GM21526 (cell line): ENCODE measurements around the gene CACNG4.

Experiments used
- ATAC-seq: cut with Tn5 transposase; IDR thresholded peaks from one replicate; pipeline ENCODE4 v1.9.1; 2021; ENCODE audit warnings: moderate library complexity; ENCODE audit not compliant: unreplicated experiment, low FRiP score

Gene CACNG4

GRCh38 chr17:66963909-66964771 lies at the start of gene CACNG4:
Gene CACNG4, plus strand, starts transcription at chr17:66964707. Its CDS starts 205 bp downstream, at chr17:66964912.
- ATAC-seq: no peak

GRCh38 chr17:66915204-66915611 lies 49.3 kb upstream of the CACNG4 start:
- ATAC-seq: no peak

- ATAC-seq: no peak
Observed at GRCh38 chr17:66915792-66916191, 48.7 kb upstream of the CACNG4 start.

- ATAC-seq: no peak
Observed at GRCh38 chr17:66916946-66917345, 47.6 kb upstream of the CACNG4 start.

- ATAC-seq: no peak
Observed at GRCh38 chr17:66918896-66919295, 45.6 kb upstream of the CACNG4 start.

GRCh38 chr17:66920435-66920834 lies 44.1 kb upstream of the CACNG4 start:
- ATAC-seq: no peak

GRCh38 chr17:66920950-66921349 lies 43.6 kb upstream of the CACNG4 start:
- ATAC-seq: no peak

GRCh38 chr17:66923886-66924285 lies 40.6 kb upstream of the CACNG4 start:
- no peak for ATAC-seq

- ATAC-seq: no peak
Observed at GRCh38 chr17:66925811-66926500, 38.6 kb upstream of the CACNG4 start.

GRCh38 chr17:66928949-66929348 lies 35.6 kb upstream of the CACNG4 start:
- no peak for ATAC-seq

GRCh38 chr17:66929591-66929990 lies 34.9 kb upstream of the CACNG4 start:
- ATAC-seq: no peak

GRCh38 chr17:66930933-66931332 lies 33.6 kb upstream of the CACNG4 start:
- ATAC-seq: no peak

- ATAC-seq: no peak
Observed at GRCh38 chr17:66932311-66932710, 32.2 kb upstream of the CACNG4 start.

- no peak for ATAC-seq
Observed at GRCh38 chr17:66934040-66934439, 30.5 kb upstream of the CACNG4 start.

- ATAC-seq: no peak
Observed at GRCh38 chr17:66935717-66936116, 28.8 kb upstream of the CACNG4 start.

GRCh38 chr17:66938656-66939055 lies 25.9 kb upstream of the CACNG4 start:
- ATAC-seq: no peak

GRCh38 chr17:66939461-66940114 lies 24.9 kb upstream of the CACNG4 start:
- no peak for ATAC-seq

- ATAC-seq: no peak
Observed at GRCh38 chr17:66941249-66941648, 23.3 kb upstream of the CACNG4 start.

- ATAC-seq: no peak
Observed at GRCh38 chr17:66941773-66942450, 22.6 kb upstream of the CACNG4 start.

GRCh38 chr17:66942451-66943264 lies 21.8 kb upstream of the CACNG4 start:
- ATAC-seq: no peak
